Keratinocyte (primary cell): ENCODE results near the gene GRM7.

Experiments
- EZH2 ChIP-seq: IDR thresholded peaks from one replicate; pipeline ENCODE4 v1.6.1; 2012; ENCODE audit warnings: inconsistent platforms, mild to moderate bottlenecking, low read length, moderate library complexity
- TF ChIP-seq, protein P1 (sequence below), 3 experiments: IDR thresholded peaks in 1 of 3; conservative IDR thresholded peaks in 1 of 3; optimal IDR thresholded peaks in 1 of 3; 2 replicates in 2 of 3; 3 replicates in 1 of 3; pipeline versions ENCODE3 to v1.5.1; 2011; ENCODE audit warnings: low read length in 3 of 3, mild to moderate bottlenecking in 3 of 3, moderate library complexity in 2 of 3, control low read depth in 1 of 3, inconsistent platforms in 1 of 3; ENCODE audit not compliant: insufficient read depth in 2 of 3; ENCODE audit errors: extremely low read depth in 1 of 3

GRCh38 chr3:6825524-6825923 lies 35.4 kb upstream of the GRM7 start:
- TF ChIP-seq, protein P1, sequence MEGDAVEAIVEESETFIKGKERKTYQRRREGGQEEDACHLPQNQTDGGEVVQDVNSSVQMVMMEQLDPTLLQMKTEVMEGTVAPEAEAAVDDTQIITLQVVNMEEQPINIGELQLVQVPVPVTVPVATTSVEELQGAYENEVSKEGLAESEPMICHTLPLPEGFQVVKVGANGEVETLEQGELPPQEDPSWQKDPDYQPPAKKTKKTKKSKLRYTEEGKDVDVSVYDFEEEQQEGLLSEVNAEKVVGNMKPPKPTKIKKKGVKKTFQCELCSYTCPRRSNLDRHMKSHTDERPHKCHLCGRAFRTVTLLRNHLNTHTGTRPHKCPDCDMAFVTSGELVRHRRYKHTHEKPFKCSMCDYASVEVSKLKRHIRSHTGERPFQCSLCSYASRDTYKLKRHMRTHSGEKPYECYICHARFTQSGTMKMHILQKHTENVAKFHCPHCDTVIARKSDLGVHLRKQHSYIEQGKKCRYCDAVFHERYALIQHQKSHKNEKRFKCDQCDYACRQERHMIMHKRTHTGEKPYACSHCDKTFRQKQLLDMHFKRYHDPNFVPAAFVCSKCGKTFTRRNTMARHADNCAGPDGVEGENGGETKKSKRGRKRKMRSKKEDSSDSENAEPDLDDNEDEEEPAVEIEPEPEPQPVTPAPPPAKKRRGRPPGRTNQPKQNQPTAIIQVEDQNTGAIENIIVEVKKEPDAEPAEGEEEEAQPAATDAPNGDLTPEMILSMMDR (optimal IDR thresholded peaks at IDR 0.05 in 1 of 3, IDR thresholded peaks at IDR 0.05 in 1 of 3, conservative IDR thresholded peaks at IDR 0.05 in 1 of 3; ENCODE audit: extremely low read depth in 1 of 3, insufficient read depth in 2 of 3, low read length in 3 of 3) = peak in 1 of 3 experiments; percentile 7
- no peak for TF ChIP-seq EZH2
